ENCODE data around the gene CASP8. TPM values are rescaled to one million over a fixed set of nuclear protein-coding genes. Genes with fewer than 3 reads are reported as not detected.

Gene CASP8
- total and polyA plus RNA-seq, 2 of the 13 experiments (the other 11 are each of a cell fraction or from before 2014, with no cell fraction given), result 25.0 to 52.8 TPM

DNA sequence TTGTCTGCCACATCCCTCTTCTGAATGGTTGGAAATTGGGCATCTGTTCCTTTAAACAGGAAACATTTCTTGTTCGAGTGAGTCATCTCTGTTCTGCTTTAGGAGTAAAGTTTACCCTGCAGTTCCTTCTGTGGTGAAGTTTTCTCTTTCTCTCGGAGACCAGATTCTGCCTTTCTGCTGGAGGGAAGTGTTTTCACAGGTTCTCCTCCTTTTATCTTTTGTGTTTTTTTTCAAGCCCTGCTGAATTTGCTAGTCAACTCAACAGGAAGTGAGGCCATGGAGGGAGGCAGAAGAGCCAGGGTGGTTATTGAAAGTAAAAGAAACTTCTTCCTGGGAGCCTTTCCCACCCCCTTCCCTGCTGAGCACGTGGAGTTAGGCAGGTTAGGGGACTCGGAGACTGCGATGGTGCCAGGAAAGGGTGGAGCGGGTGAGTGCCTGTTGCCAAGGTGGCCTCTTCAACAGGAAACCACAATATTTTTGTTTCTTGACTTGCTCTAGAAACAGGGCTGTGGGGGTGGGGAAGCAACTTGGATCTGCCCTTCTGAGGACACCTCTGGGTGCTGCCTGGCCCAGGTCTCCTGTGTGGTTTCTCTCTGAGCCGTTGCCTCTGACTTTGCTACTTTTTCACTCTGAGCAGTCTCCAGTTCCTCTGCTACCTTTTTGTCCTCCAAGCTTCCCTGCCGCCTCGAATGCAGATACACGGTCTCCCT lies 2.2 kb upstream of the CASP8 start (continued):
- TF ChIP-seq GATAD2A (CRISPR knock-in tag; IDR thresholded peaks at IDR 0.05) (peak; percentile 62), ZNF354B (CRISPR knock-in tag; IDR thresholded peaks at IDR 0.05) (no peak), FOXA3 (CRISPR knock-in tag; IDR thresholded peaks at IDR 0.05) (peak; percentile 38), ZBTB7B (CRISPR knock-in tag; IDR thresholded peaks at IDR 0.05) (0 out of 2 replicates have a peak, but pooled peaks have one; percentile 43), ARID5B (CRISPR knock-in tag; IDR thresholded peaks at IDR 0.05) (peak; percentile 45), ZNF329 (CRISPR knock-in tag; IDR thresholded peaks at IDR 0.05; ENCODE audit: low read depth) (no peak), ZNF543 (CRISPR knock-in tag; IDR thresholded peaks at IDR 0.05) (no peak), HMG20A (CRISPR knock-in tag; IDR thresholded peaks at IDR 0.05; ENCODE audit: borderline replicate concordance) (0 out of 2 replicates have a peak, but pooled peaks have one; percentile 8), MBNL3 (CRISPR knock-in tag; conservative IDR thresholded peaks at IDR 0.05) (no peak), ZNF207 (IDR thresholded peaks at IDR 0.05; ENCODE audit: borderline replicate concordance) (no peak)
- TF ChIP-seq, protein P1, sequence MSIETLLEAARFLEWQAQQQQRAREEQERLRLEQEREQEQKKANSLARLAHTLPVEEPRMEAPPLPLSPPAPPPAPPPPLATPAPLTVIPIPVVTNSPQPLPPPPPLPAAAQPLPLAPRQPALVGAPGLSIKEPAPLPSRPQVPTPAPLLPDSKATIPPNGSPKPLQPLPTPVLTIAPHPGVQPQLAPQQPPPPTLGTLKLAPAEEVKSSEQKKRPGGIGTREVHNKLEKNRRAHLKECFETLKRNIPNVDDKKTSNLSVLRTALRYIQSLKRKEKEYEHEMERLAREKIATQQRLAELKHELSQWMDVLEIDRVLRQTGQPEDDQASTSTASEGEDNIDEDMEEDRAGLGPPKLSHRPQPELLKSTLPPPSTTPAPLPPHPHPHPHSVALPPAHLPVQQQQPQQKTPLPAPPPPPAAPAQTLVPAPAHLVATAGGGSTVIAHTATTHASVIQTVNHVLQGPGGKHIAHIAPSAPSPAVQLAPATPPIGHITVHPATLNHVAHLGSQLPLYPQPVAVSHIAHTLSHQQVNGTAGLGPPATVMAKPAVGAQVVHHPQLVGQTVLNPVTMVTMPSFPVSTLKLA (IDR thresholded peaks at IDR 0.05), result peak; percentile 21; the same call in 1 of the 2 replicates
- TF ChIP-seq, protein P2, sequence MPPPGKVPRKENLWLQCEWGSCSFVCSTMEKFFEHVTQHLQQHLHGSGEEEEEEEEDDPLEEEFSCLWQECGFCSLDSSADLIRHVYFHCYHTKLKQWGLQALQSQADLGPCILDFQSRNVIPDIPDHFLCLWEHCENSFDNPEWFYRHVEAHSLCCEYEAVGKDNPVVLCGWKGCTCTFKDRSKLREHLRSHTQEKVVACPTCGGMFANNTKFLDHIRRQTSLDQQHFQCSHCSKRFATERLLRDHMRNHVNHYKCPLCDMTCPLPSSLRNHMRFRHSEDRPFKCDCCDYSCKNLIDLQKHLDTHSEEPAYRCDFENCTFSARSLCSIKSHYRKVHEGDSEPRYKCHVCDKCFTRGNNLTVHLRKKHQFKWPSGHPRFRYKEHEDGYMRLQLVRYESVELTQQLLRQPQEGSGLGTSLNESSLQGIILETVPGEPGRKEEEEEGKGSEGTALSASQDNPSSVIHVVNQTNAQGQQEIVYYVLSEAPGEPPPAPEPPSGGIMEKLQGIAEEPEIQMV (CRISPR knock-in tag; IDR thresholded peaks at IDR 0.05; ENCODE audit: low read depth), result 0 out of 2 replicates have a peak, but pooled peaks have one; percentile 49
- TF ChIP-seq, protein P3, sequence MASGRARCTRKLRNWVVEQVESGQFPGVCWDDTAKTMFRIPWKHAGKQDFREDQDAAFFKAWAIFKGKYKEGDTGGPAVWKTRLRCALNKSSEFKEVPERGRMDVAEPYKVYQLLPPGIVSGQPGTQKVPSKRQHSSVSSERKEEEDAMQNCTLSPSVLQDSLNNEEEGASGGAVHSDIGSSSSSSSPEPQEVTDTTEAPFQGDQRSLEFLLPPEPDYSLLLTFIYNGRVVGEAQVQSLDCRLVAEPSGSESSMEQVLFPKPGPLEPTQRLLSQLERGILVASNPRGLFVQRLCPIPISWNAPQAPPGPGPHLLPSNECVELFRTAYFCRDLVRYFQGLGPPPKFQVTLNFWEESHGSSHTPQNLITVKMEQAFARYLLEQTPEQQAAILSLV (CRISPR knock-in tag; IDR thresholded peaks at IDR 0.05; ENCODE audit: borderline replicate concordance), result 0 out of 2 replicates have a peak, but pooled peaks have one; percentile 42
- TF ChIP-seq, protein P4, sequence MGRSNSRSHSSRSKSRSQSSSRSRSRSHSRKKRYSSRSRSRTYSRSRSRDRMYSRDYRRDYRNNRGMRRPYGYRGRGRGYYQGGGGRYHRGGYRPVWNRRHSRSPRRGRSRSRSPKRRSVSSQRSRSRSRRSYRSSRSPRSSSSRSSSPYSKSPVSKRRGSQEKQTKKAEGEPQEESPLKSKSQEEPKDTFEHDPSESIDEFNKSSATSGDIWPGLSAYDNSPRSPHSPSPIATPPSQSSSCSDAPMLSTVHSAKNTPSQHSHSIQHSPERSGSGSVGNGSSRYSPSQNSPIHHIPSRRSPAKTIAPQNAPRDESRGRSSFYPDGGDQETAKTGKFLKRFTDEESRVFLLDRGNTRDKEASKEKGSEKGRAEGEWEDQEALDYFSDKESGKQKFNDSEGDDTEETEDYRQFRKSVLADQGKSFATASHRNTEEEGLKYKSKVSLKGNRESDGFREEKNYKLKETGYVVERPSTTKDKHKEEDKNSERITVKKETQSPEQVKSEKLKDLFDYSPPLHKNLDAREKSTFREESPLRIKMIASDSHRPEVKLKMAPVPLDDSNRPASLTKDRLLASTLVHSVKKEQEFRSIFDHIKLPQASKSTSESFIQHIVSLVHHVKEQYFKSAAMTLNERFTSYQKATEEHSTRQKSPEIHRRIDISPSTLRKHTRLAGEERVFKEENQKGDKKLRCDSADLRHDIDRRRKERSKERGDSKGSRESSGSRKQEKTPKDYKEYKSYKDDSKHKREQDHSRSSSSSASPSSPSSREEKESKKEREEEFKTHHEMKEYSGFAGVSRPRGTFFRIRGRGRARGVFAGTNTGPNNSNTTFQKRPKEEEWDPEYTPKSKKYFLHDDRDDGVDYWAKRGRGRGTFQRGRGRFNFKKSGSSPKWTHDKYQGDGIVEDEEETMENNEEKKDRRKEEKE (IDR thresholded peaks at IDR 0.05), result no peak
- TF ChIP-seq, protein P5, sequence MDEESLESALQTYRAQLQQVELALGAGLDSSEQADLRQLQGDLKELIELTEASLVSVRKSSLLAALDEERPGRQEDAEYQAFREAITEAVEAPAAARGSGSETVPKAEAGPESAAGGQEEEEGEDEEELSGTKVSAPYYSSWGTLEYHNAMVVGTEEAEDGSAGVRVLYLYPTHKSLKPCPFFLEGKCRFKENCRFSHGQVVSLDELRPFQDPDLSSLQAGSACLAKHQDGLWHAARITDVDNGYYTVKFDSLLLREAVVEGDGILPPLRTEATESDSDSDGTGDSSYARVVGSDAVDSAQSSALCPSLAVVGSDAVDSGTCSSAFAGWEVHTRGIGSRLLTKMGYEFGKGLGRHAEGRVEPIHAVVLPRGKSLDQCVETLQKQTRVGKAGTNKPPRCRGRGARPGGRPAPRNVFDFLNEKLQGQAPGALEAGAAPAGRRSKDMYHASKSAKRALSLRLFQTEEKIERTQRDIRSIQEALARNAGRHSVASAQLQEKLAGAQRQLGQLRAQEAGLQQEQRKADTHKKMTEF (CRISPR knock-in tag; IDR thresholded peaks at IDR 0.05), result peak; percentile 25; the same call in 1 of the 2 replicates

All from HepG2 (cell line).